Suprapubic skin (tissue), 4 donors: Measurements from ENCODE around the gene WDPCP.

Experiments
- CTCF ChIP-seq, 2 donors: fragments of 200-600 bp in 1 of 2; fragments of 450-650 bp in 1 of 2; sonication (generic) in 1 of 2; IDR thresholded peaks; one replicate each; pipeline ENCODE4 v1.5.1; 2016 to 2019; ENCODE audit warnings: antibody characterized with exemption in 2 of 2, mild to moderate bottlenecking in 1 of 2, moderate library complexity in 1 of 2
- EP300 ChIP-seq: sonication (generic); formaldehyde crosslinking; IDR thresholded peaks from one replicate; pipeline ENCODE4 v1.6.1; 2017; ENCODE audit warnings: antibody characterized with exemption
- POLR2A ChIP-seq, 2 donors: fragments of 450-650 bp; IDR thresholded peaks; one replicate each; pipeline ENCODE4 v1.6.1; 2017; ENCODE audit warnings: antibody characterized with exemption in 2 of 2, mild to moderate bottlenecking in 2 of 2, moderate library complexity in 2 of 2
- POLR2AphosphoS5 ChIP-seq, 3 donors: sonication (generic); formaldehyde crosslinking; IDR thresholded peaks; one replicate each; pipeline ENCODE4 v1.6.1; 2017; ENCODE audit warnings: antibody characterized with exemption in 3 of 3

GRCh38 chr2:63494100-63494499 is 94.2 kb downstream of the WDPCP start:
- TF ChIP-seq CTCF (IDR thresholded peaks at IDR 0.05) (no peak), POLR2AphosphoS5 (IDR thresholded peaks at IDR 0.05) (no peak), POLR2A (IDR thresholded peaks at IDR 0.05) (no peak), EP300 (no peak)
